Measurements from ENCODE around the gene TTI1.

GRCh38 chr20:38012332-38012731 lies 20.9 kb downstream of the TTI1 start:
- TF ChIP-seq HDGF (IDR thresholded peaks at IDR 0.05; ENCODE audit: borderline replicate concordance) (no peak), LEF1 (IDR thresholded peaks at IDR 0.05; ENCODE audit: borderline replicate concordance) (no peak), BHLHE40 (IDR thresholded peaks at IDR 0.05; ENCODE audit: borderline replicate concordance) (no peak), SP1 (IDR thresholded peaks at IDR 0.05) (no peak), FOXK2 (IDR thresholded peaks at IDR 0.05) (no peak), FOXM1 (IDR thresholded peaks at IDR 0.05; ENCODE audit: borderline replicate concordance) (no peak), NFRKB (IDR thresholded peaks at IDR 0.05) (no peak), ELF4 (IDR thresholded peaks at IDR 0.05) (no peak), CTBP1 (IDR thresholded peaks at IDR 0.05; ENCODE audit: borderline replicate concordance) (no peak), FOXA1 (IDR thresholded peaks at IDR 0.05) (no peak), ARNT (IDR thresholded peaks at IDR 0.05) (no peak), ZNF384 (IDR thresholded peaks at IDR 0.05) (no peak)

Data from HEK293T (cell line).